HEK293 (cell line): ENCODE data around the gene SH2B3.
A peak's percentile ranks its signal among the peaks of the same experiment; 100 is the strongest.

Source experiments
- GFI1B ChIP-seq: fragments of 450-650 bp; formaldehyde crosslinking; IDR thresholded peaks from 2 replicates; pipeline ENCODE4 v1.5.1; 2016; ENCODE audit warnings: missing biosample characterization, missing genetic modification characterization
- KLF16 ChIP-seq: fragments of 450-650 bp; formaldehyde crosslinking; IDR thresholded peaks from 2 replicates; pipeline ENCODE4 v1.5.1; 2017; ENCODE audit warnings: missing biosample characterization, missing genetic modification characterization
- MEIS1 ChIP-seq: sonication (generic); formaldehyde crosslinking; IDR thresholded peaks from 2 replicates; pipeline ENCODE4 v1.8.1; 2022; ENCODE audit warnings: missing genetic modification reagents, mild to moderate bottlenecking, borderline replicate concordance
- MYNN ChIP-seq: fragments of 450-650 bp; formaldehyde crosslinking; IDR thresholded peaks from 2 replicates; pipeline ENCODE4 v1.5.1; 2016; ENCODE audit warnings: missing biosample characterization, missing genetic modification characterization, borderline replicate concordance
- TRIM28 ChIP-seq: IDR thresholded peaks from 2 replicates; pipeline ENCODE4 v1.6.1; 2011; ENCODE audit warnings: low read length, control low read depth, borderline replicate concordance
- WT1 ChIP-seq: fragments of 450-650 bp; formaldehyde crosslinking; IDR thresholded peaks from 2 replicates; pipeline ENCODE4 v1.5.1; 2016; ENCODE audit warnings: missing biosample characterization, missing genetic modification characterization
- ZBTB20 ChIP-seq: fragments of 450-650 bp; formaldehyde crosslinking; IDR thresholded peaks from 2 replicates; pipeline ENCODE4 v1.5.1; 2016; ENCODE audit warnings: missing biosample characterization, missing genetic modification characterization
- ZBTB7A ChIP-seq: fragments of 450-650 bp; formaldehyde crosslinking; IDR thresholded peaks from 2 replicates; pipeline ENCODE4 v1.5.1; 2016; ENCODE audit warnings: low read depth, missing biosample characterization, missing genetic modification characterization
- ZEB2 ChIP-seq: fragments of 450-650 bp; formaldehyde crosslinking; IDR thresholded peaks from 2 replicates; pipeline ENCODE4 v1.5.1; 2016; ENCODE audit warnings: missing biosample characterization, missing genetic modification characterization
- ZFP3 ChIP-seq: fragments of 450-650 bp; formaldehyde crosslinking; IDR thresholded peaks from 2 replicates; pipeline ENCODE4 v1.5.1; 2016; ENCODE audit warnings: low read depth, missing biosample characterization, missing genetic modification characterization
- ZNF10 ChIP-seq: fragments of 450-650 bp; formaldehyde crosslinking; IDR thresholded peaks from 2 replicates; pipeline ENCODE4 v1.5.1; 2017; ENCODE audit warnings: missing biosample characterization, missing genetic modification characterization
- ZNF138 ChIP-seq: fragments of 450-650 bp; formaldehyde crosslinking; IDR thresholded peaks from 2 replicates; pipeline ENCODE4 v1.5.1; 2016; ENCODE audit warnings: missing biosample characterization, missing genetic modification characterization, borderline replicate concordance
- ZNF157 ChIP-seq: fragments of 450-650 bp; formaldehyde crosslinking; IDR thresholded peaks from 2 replicates; pipeline ENCODE4 v1.5.1; 2016; ENCODE audit warnings: missing biosample characterization, missing genetic modification characterization
- ZNF19 ChIP-seq: fragments of 450-650 bp; formaldehyde crosslinking; IDR thresholded peaks from 2 replicates; pipeline ENCODE4; 2016; ENCODE audit warnings: missing biosample characterization, missing genetic modification characterization, low read depth
- ZNF2 ChIP-seq: fragments of 450-650 bp; formaldehyde crosslinking; IDR thresholded peaks from 2 replicates; pipeline ENCODE4 v1.5.1; 2016; ENCODE audit warnings: missing biosample characterization, missing genetic modification characterization
- ZNF202 ChIP-seq: fragments of 450-650 bp; formaldehyde crosslinking; IDR thresholded peaks from 2 replicates; pipeline ENCODE4 v1.5.1; 2016; ENCODE audit warnings: missing biosample characterization, missing genetic modification characterization, borderline replicate concordance
- ZNF248 ChIP-seq: fragments of 450-650 bp; formaldehyde crosslinking; IDR thresholded peaks from 2 replicates; pipeline ENCODE4 v1.5.1; 2017; ENCODE audit warnings: missing biosample characterization, missing genetic modification characterization
- ZNF274 ChIP-seq, 2 experiments: fragments of 200-500 bp in 1 of 2; fragments of 450-650 bp in 1 of 2; sonication (Bioruptor generic) in 1 of 2; formaldehyde crosslinking in 1 of 2; IDR thresholded peaks; 2 replicates each; pipeline versions ENCODE4 v1.5.1 to v1.6.1; 2014 to 2016; ENCODE audit warnings: borderline replicate concordance in 1 of 2, inconsistent platforms in 1 of 2, low read length in 1 of 2, missing biosample characterization in 1 of 2, missing genetic modification characterization in 1 of 2
- ZNF335 ChIP-seq: fragments of 450-650 bp; formaldehyde crosslinking; conservative IDR thresholded peaks from 2 replicates; pipeline ENCODE4 v1.5.1; 2016; ENCODE audit warnings: missing biosample characterization, missing genetic modification characterization
- ZNF366 ChIP-seq: fragments of 450-650 bp; formaldehyde crosslinking; conservative IDR thresholded peaks from 2 replicates; pipeline ENCODE4 v1.5.1; 2016; ENCODE audit warnings: missing biosample characterization, missing genetic modification characterization
- ZNF473 ChIP-seq: fragments of 450-650 bp; formaldehyde crosslinking; IDR thresholded peaks from 2 replicates; pipeline ENCODE4 v1.5.1; 2017; ENCODE audit warnings: missing biosample characterization, missing genetic modification characterization
- ZNF501 ChIP-seq: fragments of 450-650 bp; formaldehyde crosslinking; IDR thresholded peaks from 2 replicates; pipeline ENCODE4 v1.5.1; 2016; ENCODE audit warnings: missing biosample characterization, missing genetic modification characterization
- ZNF514 ChIP-seq: fragments of 450-650 bp; formaldehyde crosslinking; IDR thresholded peaks from 2 replicates; pipeline ENCODE4 v1.5.1; 2016; ENCODE audit warnings: missing biosample characterization, missing genetic modification characterization
- ZNF548 ChIP-seq: fragments of 450-650 bp; formaldehyde crosslinking; IDR thresholded peaks from 2 replicates; pipeline ENCODE4 v1.5.1; 2016; ENCODE audit warnings: missing biosample characterization, missing genetic modification characterization
- ZNF549 ChIP-seq: fragments of 450-650 bp; IDR thresholded peaks from 2 replicates; pipeline ENCODE4 v1.5.1; 2018; ENCODE audit warnings: missing biosample characterization, missing genetic modification characterization, mild to moderate bottlenecking, inconsistent platforms, moderate library complexity
- ZNF596 ChIP-seq: fragments of 450-650 bp; IDR thresholded peaks from 2 replicates; pipeline ENCODE4 v1.5.0; 2018; ENCODE audit warnings: missing biosample characterization, mild to moderate bottlenecking, missing genetic modification characterization, moderate library complexity
- ZNF629 ChIP-seq: fragments of 450-650 bp; formaldehyde crosslinking; IDR thresholded peaks from 2 replicates; pipeline ENCODE4 v1.5.1; 2017; ENCODE audit warnings: missing biosample characterization, missing genetic modification characterization
- ZNF701 ChIP-seq: fragments of 450-650 bp; formaldehyde crosslinking; IDR thresholded peaks from 2 replicates; pipeline ENCODE4 v1.5.1; 2016; ENCODE audit warnings: missing biosample characterization, missing genetic modification characterization
- ZNF747 ChIP-seq: fragments of 450-650 bp; formaldehyde crosslinking; IDR thresholded peaks from 2 replicates; pipeline ENCODE4 v1.5.1; 2016; ENCODE audit warnings: missing biosample characterization, missing genetic modification characterization
- ZNF777 ChIP-seq: fragments of 450-650 bp; formaldehyde crosslinking; IDR thresholded peaks from 2 replicates; pipeline ENCODE4 v1.5.1; 2017; ENCODE audit warnings: missing biosample characterization, missing genetic modification characterization, borderline replicate concordance
- ZNF792 ChIP-seq: fragments of 450-650 bp; formaldehyde crosslinking; IDR thresholded peaks from 2 replicates; pipeline ENCODE4 v1.5.1; 2016; ENCODE audit warnings: missing biosample characterization, missing genetic modification characterization
- ZNF843 ChIP-seq: fragments of 450-650 bp; formaldehyde crosslinking; IDR thresholded peaks from 2 replicates; pipeline ENCODE4 v1.5.1; 2016; ENCODE audit warnings: missing biosample characterization, missing genetic modification characterization
- TF ChIP-seq, protein P1 (sequence below): fragments of 450-650 bp; formaldehyde crosslinking; IDR thresholded peaks from 2 replicates; pipeline ENCODE4 v1.5.1; 2016; ENCODE audit warnings: missing biosample characterization, missing genetic modification characterization
- TF ChIP-seq, protein P2 (sequence below): fragments of 450-650 bp; formaldehyde crosslinking; optimal IDR thresholded peaks from 2 replicates; pipeline ENCODE3; 2016; ENCODE audit warnings: missing biosample characterization, mild to moderate bottlenecking, missing genetic modification characterization
- TF ChIP-seq, protein P3 (sequence below): fragments of 450-650 bp; formaldehyde crosslinking; IDR thresholded peaks from 2 replicates; pipeline ENCODE4 v1.5.1; 2017; ENCODE audit warnings: missing biosample characterization, missing genetic modification characterization

Gene SH2B3

DNA sequence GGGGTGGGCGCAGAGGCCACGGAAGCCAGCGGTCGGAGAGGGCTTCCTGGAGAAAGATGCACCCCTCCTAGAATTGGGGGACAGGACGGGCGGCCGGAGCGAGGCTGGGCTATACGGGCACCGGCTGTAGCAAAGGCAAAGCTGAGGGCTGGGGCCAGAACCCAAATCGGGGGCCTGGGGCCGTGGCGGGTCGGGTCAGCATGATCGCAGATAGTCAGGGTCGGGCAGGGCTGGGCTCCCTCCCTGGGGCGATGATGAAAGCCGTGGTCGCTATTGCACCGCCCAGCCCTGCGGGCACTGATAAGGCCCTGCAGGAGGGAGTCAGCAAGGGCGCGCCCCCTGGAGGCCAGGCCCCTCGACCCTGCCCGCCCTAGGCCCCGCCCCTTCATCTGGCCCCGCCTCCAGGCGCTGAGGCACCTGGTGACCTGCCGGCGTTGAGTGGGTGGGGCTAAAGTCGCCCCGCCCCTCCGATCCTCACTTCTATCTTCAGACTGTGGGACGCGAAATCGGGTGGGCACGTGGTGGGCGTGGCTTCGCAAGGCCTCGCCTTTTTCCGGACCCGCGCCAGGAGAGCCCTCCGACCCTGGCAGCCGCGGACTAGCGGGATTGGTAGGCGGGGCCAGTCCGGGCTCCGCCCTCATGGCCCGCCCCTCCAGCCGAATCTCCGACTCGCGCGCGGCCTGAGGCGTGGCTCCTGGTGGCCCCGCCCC lies 419 bp upstream of the SH2B3 start (continued):
- TF ChIP-seq, protein P1, sequence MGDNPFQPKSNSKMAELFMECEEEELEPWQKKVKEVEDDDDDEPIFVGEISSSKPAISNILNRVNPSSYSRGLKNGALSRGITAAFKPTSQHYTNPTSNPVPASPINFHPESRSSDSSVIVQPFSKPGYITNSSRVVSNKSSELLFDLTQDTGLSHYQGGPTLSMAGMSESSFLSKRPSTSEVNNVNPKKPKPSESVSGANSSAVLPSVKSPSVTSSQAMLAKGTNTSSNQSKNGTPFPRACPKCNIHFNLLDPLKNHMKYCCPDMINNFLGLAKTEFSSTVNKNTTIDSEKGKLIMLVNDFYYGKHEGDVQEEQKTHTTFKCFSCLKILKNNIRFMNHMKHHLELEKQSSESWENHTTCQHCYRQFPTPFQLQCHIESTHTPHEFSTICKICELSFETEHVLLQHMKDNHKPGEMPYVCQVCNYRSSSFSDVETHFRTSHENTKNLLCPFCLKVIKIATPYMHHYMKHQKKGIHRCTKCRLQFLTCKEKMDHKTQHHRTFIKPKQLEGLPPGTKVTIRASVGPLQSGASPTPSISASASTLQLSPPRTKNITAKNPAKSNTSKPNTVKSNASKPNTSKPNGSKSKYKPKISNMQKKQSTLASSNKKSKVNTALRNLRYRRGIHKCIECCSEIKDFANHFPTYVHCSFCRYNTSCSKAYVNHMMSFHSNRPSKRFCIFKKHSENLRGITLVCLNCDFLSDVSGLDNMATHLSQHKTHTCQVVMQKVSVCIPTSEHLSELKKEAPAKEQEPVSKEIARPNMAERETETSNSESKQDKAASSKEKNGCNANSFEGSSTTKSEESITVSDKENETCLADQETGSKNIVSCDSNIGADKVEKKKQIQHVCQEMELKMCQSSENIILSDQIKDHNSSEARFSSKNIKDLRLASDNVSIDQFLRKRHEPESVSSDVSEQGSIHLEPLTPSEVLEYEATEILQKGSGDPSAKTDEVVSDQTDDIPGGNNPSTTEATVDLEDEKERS (tag by site-specific recombination): no peak
- no peak for TF ChIP-seq ZNF747
- TF ChIP-seq KLF16 (tag by site-specific recombination): peak; percentile 81; the same call in 1 of the 2 replicates
- TF ChIP-seq ZNF792 (tag by site-specific recombination): no peak
- TF ChIP-seq, protein P2, sequence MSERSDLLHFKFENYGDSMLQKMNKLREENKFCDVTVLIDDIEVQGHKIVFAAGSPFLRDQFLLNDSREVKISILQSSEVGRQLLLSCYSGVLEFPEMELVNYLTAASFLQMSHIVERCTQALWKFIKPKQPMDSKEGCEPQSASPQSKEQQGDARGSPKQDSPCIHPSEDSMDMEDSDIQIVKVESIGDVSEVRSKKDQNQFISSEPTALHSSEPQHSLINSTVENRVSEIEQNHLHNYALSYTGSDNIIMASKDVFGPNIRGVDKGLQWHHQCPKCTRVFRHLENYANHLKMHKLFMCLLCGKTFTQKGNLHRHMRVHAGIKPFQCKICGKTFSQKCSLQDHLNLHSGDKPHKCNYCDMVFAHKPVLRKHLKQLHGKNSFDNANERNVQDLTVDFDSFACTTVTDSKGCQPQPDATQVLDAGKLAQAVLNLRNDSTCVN (tag by site-specific recombination): peak; percentile 65
- peak; percentile 52; the same call in 1 of the 2 replicates for TF ChIP-seq ZNF501
- no peak for TF ChIP-seq TRIM28
- TF ChIP-seq ZNF843 (tag by site-specific recombination): peak; percentile 81
- TF ChIP-seq ZNF10 (tag by site-specific recombination): peak; percentile 81; the same call in 1 of the 2 replicates
- TF ChIP-seq ZNF701 (tag by site-specific recombination): no peak
- no peak for TF ChIP-seq ZNF549 (tag by site-specific recombination)
- TF ChIP-seq ZNF335 (tag by site-specific recombination): peak; percentile 65
- TF ChIP-seq ZNF548 (tag by site-specific recombination): no peak
- TF ChIP-seq ZNF596: no peak
- peak; percentile 81 for TF ChIP-seq ZNF366
- no peak for TF ChIP-seq ZNF202 (tag by site-specific recombination)
- no peak for TF ChIP-seq ZFP3 (tag by site-specific recombination)
- no peak for TF ChIP-seq ZNF138
- no peak for TF ChIP-seq ZNF19 (tag by site-specific recombination)
- TF ChIP-seq ZNF274 (IDR thresholded peaks at IDR 0.05; ENCODE audit: low read length): no peak
- no peak for TF ChIP-seq ZNF274 (tag by site-specific recombination; IDR thresholded peaks at IDR 0.05; ENCODE audit: borderline replicate concordance)
- TF ChIP-seq ZNF157 (tag by site-specific recombination): no peak
- no peak for TF ChIP-seq ZNF248
- TF ChIP-seq ZNF777 (tag by site-specific recombination): no peak
- TF ChIP-seq ZBTB20 (tag by site-specific recombination): no peak; the same call in 1 of the 2 replicates
- TF ChIP-seq MEIS1 (CRISPR knock-in tag): no peak
- TF ChIP-seq GFI1B (tag by site-specific recombination): no peak
- TF ChIP-seq WT1 (tag by site-specific recombination): peak; percentile 58
- no peak for TF ChIP-seq MYNN (tag by site-specific recombination)
- no peak for TF ChIP-seq ZNF473 (tag by site-specific recombination)
- peak; percentile 95 for TF ChIP-seq ZEB2 (tag by site-specific recombination)
- peak; percentile 63 for TF ChIP-seq ZNF629 (tag by site-specific recombination)
- no peak for TF ChIP-seq ZNF514 (tag by site-specific recombination)
- TF ChIP-seq ZNF2: no peak
- TF ChIP-seq, protein P3, sequence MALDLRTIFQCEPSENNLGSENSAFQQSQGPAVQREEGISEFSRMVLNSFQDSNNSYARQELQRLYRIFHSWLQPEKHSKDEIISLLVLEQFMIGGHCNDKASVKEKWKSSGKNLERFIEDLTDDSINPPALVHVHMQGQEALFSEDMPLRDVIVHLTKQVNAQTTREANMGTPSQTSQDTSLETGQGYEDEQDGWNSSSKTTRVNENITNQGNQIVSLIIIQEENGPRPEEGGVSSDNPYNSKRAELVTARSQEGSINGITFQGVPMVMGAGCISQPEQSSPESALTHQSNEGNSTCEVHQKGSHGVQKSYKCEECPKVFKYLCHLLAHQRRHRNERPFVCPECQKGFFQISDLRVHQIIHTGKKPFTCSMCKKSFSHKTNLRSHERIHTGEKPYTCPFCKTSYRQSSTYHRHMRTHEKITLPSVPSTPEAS (tag by site-specific recombination): no peak
- TF ChIP-seq ZBTB7A (tag by site-specific recombination): peak; percentile 78
